Psoas muscle (tissue), 8 donors: ENCODE data around the gene FERMT2. TPM values are rescaled to one million over a fixed set of nuclear protein-coding genes. Genes with fewer than 3 reads are reported as not detected.

Experiments
- ATAC-seq, 4 donors: fragments of 200-7000 bp; cut with Tn5 transposase; one replicate each; pipeline ENCODE4 v1.9.1; 2020; ENCODE audit warnings: moderate library complexity in 3 of 4, mild to moderate bottlenecking in 2 of 4
- DNase-seq, 2 donors: peaks; one replicate each; pipeline ENCODE4 v3.0.0-alpha.2; 2020
- H3K27ac ChIP-seq: fragments of 200-600 bp; one replicate; pipeline ENCODE4 v1.8.0; 2022
- H3K27me3 ChIP-seq, 3 donors: fragments of 200-600 bp in 1 of 3; one replicate each; pipeline versions ENCODE4 v1.6.1 to v1.8.0; 2013 to 2022; ENCODE audit warnings: low read length in 2 of 3, mild to moderate bottlenecking in 2 of 3, moderate library complexity in 1 of 3; ENCODE audit not compliant: insufficient read depth in 3 of 3
- H3K36me3 ChIP-seq, 2 donors: fragments of 200-600 bp in 1 of 2; one replicate each; pipeline versions ENCODE4 v1.6.1 to v1.8.0; 2013 to 2022; ENCODE audit warnings: low read depth in 1 of 2, mild to moderate bottlenecking in 1 of 2, moderate library complexity in 1 of 2; ENCODE audit not compliant: insufficient read depth in 1 of 2
- H3K4me1 ChIP-seq: fragments of 200-600 bp; one replicate; pipeline ENCODE4 v1.8.0; 2022
- H3K4me3 ChIP-seq: fragments of 200-600 bp; one replicate; pipeline ENCODE4 v1.8.0; 2022; ENCODE audit warnings: mild to moderate bottlenecking
- H3K9me3 ChIP-seq: fragments of 200-600 bp; one replicate; pipeline ENCODE4 v1.8.0; 2022
- CTCF ChIP-seq: fragments of 200-600 bp; IDR thresholded peaks from one replicate; pipeline ENCODE4 v1.8.0; 2022; ENCODE audit warnings: antibody characterized with exemption
- WGBS, 3 donors: extraction: QIAGEN DNeasy Blood & Tissue Kit; methylation state at CpG; one replicate each; pipeline versions ENCODE4 v1.1.6 to v1.1.7; 2013; 5-methylcytosine and 5-hydroxymethylcytosine counted together
- intact Hi-C, 2 donors: fragments of 100-400 bp; cut with DNase I; formaldehyde crosslinking; loops; one replicate each; pipeline versions ENCODE4 v1.11.0 to v1.14.2; 2022
- polyA plus RNA-seq, 3 donors: library from polyadenylated mRNA; stranded (reverse); fragments of 200-250 nt; gene quantifications; one replicate each; pipeline ENCODE4 v1.2.3, GENCODE V29; 2013
- total RNA-seq, 4 donors: library from RNA; stranded (reverse); fragmentation: NEBNext Ultra II Directional in 2 of 4; extraction: Animal tissue kit (Norgen Biotek cat#: 25700) in 2 of 4; gene quantifications; one replicate each; pipeline versions ENCODE4 v1.2.1 to v1.2.4, GENCODE V29; 2021 to 2023
- donor health status: healthy with polysubstance abuse.
- donor health status: DM: no; HTN: no; CAD: no; lungs with moderate emphysema.
- donor health status: Bipolar disorder and iron deficiency.
- donor health status: healthy.
- donor health status: DM: yes; HTN: yes; CAD: no.
- donor health status: DM: no; HTN: no; CAD: no.
- donor health status: DM: no; HTN: no; CAD: no.
- donor health status: DM: yes; HTN: yes; CAD: no.

The FERMT2 gene
- total and polyA plus RNA-seq, 7 donors: 36.6 to 219 (median 78.3) TPM

- H3K9me3 ChIP-seq: no peaks in the 10 kb centered on the region
- no peak overlapping the region for H3K4me3 ChIP-seq
- TF ChIP-seq CTCF: no peak
- H3K36me3 ChIP-seq: peaks cover 7 to 10% of the 10 kb centered on the region in 2 donors
- 54 to 71% (median 59%) methylated on average over 2 of the region's 2 CpGs for WGBS, 3 donors
- ATAC-seq (peak in 3 of 4 donors; percentile 29 to 68 (median 54)), DNase-seq (no peak)
- H3K27ac ChIP-seq: peak overlapping the region; percentile 18
- H3K4me1 ChIP-seq: peaks cover 40% of the 10 kb centered on the region
- H3K27me3 ChIP-seq: no peaks in the 10 kb centered on the region
- intact Hi-C loops: no loop called here
Observed at GRCh38 chr14:52902971-52903619, 47.8 kb downstream of the FERMT2 start.

GRCh38 chr14:52901357-52901980 is 49.4 kb downstream of the FERMT2 start:
- Histone ChIP-seq H3K9me3 (no peaks in the 10 kb centered on the region), H3K27me3 (no peaks in the 10 kb centered on the region), H3K4me3 (no peak overlapping the region), H3K36me3 (peaks cover 7 to 10% of the 10 kb centered on the region in 2 donors), H3K4me1 (peaks cover 39% of the 10 kb centered on the region), H3K27ac (no peak overlapping the region)
- intact Hi-C loops: no loop called here
- DNase-seq: no peak
- TF ChIP-seq CTCF: no peak
- ATAC-seq: no peak
- WGBS, 3 donors: 64 to 75% (median 65%) methylated on average over 4 of the region's 4 CpGs

- Histone ChIP-seq H3K36me3 (peaks cover 7 to 10% of the 10 kb centered on the region in 2 donors), H3K9me3 (no peaks in the 10 kb centered on the region), H3K27me3 (no peaks in the 10 kb centered on the region), H3K27ac (no peak overlapping the region), H3K4me1 (peaks cover 39% of the 10 kb centered on the region), H3K4me3 (no peak overlapping the region)
- DNase-seq (no peak), ATAC-seq (no peak)
- WGBS, 3 donors: 85 to 94% (median 87%) methylated on average over 8 of the region's 8 CpGs
- no peak for TF ChIP-seq CTCF
- intact Hi-C loops: loop anchor here in 1 of 2 donors (1.0 kb wide), 1 partner anchor 50 kb away; no protein-coding TSS in a partner anchor
Observed at GRCh38 chr14:52900731-52901130, 50.1 kb downstream of the FERMT2 start.

- Histone ChIP-seq H3K4me3 (no peak overlapping the region), H3K27ac (no peak overlapping the region), H3K9me3 (no peaks in the 10 kb centered on the region), H3K36me3 (peaks cover 7 to 10% of the 10 kb centered on the region in 2 donors), H3K27me3 (no peaks in the 10 kb centered on the region), H3K4me1 (peaks cover 49% of the 10 kb centered on the region)
- TF ChIP-seq CTCF: no peak
- intact Hi-C loops: no loop called here
- no peak for DNase-seq
- no peak for ATAC-seq
- WGBS, 3 donors: 69 to 86% (median 79%) methylated on average over 1 of the region's 1 CpG
Observed at GRCh38 chr14:52898496-52898895, 52.4 kb downstream of the FERMT2 start.
